K562 (cell line): ENCODE measurements around the gene SMG7. TPM values are rescaled to one million over a fixed set of nuclear protein-coding genes. Genes with fewer than 3 reads are reported as not detected.

Experiments
- ATAC-seq: fragments of 200-7000 bp; cut with Tn5 transposase; 3 replicates; pipeline ENCODE4 v1.9.1; 2020; ENCODE audit warnings: moderate library complexity
- BruUV-seq: library from RNA; stranded (reverse); fragments of 400-500 nt; replicated peaks from 2 replicates; lab custom pipeline; 2021; lab: Mats Ljungman, UMichigan
- CTCF ChIA-PET: fragments of 300-600 bp; formaldehyde crosslinking; extraction: SDS; loops from one replicate; lab custom pipeline; 2021; ENCODE audit warnings: low intra/inter-chr PET ratio; lab: Yijun Ruan, JAX
- POLR2A ChIA-PET: fragments of 300-600, 350-650 bp; sonication (Branson Sonifier 250); formaldehyde crosslinking; extraction: SDS; loops from one replicate; lab custom pipeline; 2021; ENCODE audit warnings: antibody characterized with exemption, inconsistent platforms; lab: Yijun Ruan, JAX
- DNase-seq, 4 experiments: peaks; one replicate each; pipeline versions ENCODE4 v3.0.0 to v3.0.0-alpha.2; 2011 to 2018; ENCODE audit warnings: low spot score in 3 of 4, mixed read lengths in 3 of 4; ENCODE audit errors: extremely low read depth in 1 of 4
- FAIRE-seq: peaks from 2 replicates; lab custom pipeline; 2011; peaks lifted over from hg19 to GRCh38; lab: Jason Lieb, UNC
- H2AFZ ChIP-seq: 2 replicates; pipeline ENCODE4 v1.6.0; 2011; ENCODE audit warnings: low read depth, low read length, control low read depth, inconsistent platforms
- H3K27ac ChIP-seq: fragments of 200-600 bp; 3 replicates; pipeline ENCODE4 v1.8.0; 2011; ENCODE audit warnings: low read depth, mild to moderate bottlenecking, control low read depth, inconsistent platforms, low read length, moderate library complexity, mixed read lengths; ENCODE audit errors: extremely low read depth
- H3K27me3 ChIP-seq, 2 experiments: fragments of 300-600 bp in 1 of 2; 2 replicates in 1 of 2; 3 replicates in 1 of 2; pipeline versions ENCODE4 v1.6.0 to v1.8.0; 2011; ENCODE audit warnings: inconsistent platforms in 2 of 2, low read length in 2 of 2, mild to moderate bottlenecking in 1 of 2, mixed read lengths in 1 of 2, moderate library complexity in 1 of 2; ENCODE audit not compliant: control insufficient read depth in 2 of 2, insufficient read depth in 2 of 2
- H3K36me3 ChIP-seq: fragments of 300-600 bp; 3 replicates; pipeline ENCODE4 v1.8.0; 2011; ENCODE audit warnings: mild to moderate bottlenecking, low read length, inconsistent platforms; ENCODE audit not compliant: control insufficient read depth, insufficient read depth
- H3K4me1 ChIP-seq, 2 experiments: fragments of 200-600 bp in 1 of 2; replicated peaks in 1 of 2; 2 replicates in 1 of 2; 3 replicates in 1 of 2; pipeline versions ENCODE4 v1.5.1 to v1.8.0; 2011; ENCODE audit warnings: inconsistent platforms in 2 of 2, low read length in 2 of 2, mild to moderate bottlenecking in 1 of 2, mixed read lengths in 1 of 2, moderate library complexity in 1 of 2; ENCODE audit not compliant: control insufficient read depth in 2 of 2, insufficient read depth in 2 of 2
- H3K4me2 ChIP-seq: 2 replicates; pipeline ENCODE4 v1.6.1; 2011; ENCODE audit warnings: low read length, control low read depth, inconsistent platforms, mixed read lengths; ENCODE audit not compliant: insufficient read depth
- H3K4me3 ChIP-seq: fragments of 200-600 bp; sonication (generic), shearing (Covaris generic); 2 replicates; pipeline ENCODE4 v1.5.1; 2016; ENCODE audit warnings: control low read depth, inconsistent platforms
- H3K79me2 ChIP-seq: fragments of 200-600 bp; 3 replicates; pipeline ENCODE4 v1.8.0; 2011; ENCODE audit warnings: low read length, inconsistent platforms; ENCODE audit not compliant: control insufficient read depth, insufficient read depth
- H3K9ac ChIP-seq, 2 experiments: 2 replicates each; pipeline versions ENCODE4 v1.6.0 to v1.6.1; 2011; ENCODE audit warnings: low read depth in 2 of 2, low read length in 2 of 2, control low read depth in 1 of 2, inconsistent platforms in 1 of 2, mild to moderate bottlenecking in 1 of 2, mixed read lengths in 1 of 2; ENCODE audit not compliant: insufficient read depth in 1 of 2
- H3K9me1 ChIP-seq: one replicate; pipeline ENCODE4 v1.6.0; 2011; ENCODE audit warnings: inconsistent platforms, mild to moderate bottlenecking, low read length, moderate library complexity; ENCODE audit not compliant: control insufficient read depth, insufficient read depth
- H3K9me3 ChIP-seq: replicated peaks from 2 replicates; pipeline ENCODE4 v1.5.1; 2011; ENCODE audit warnings: low read depth, low read length, inconsistent platforms; ENCODE audit not compliant: control insufficient read depth, insufficient read depth
- H4K20me1 ChIP-seq: replicated peaks from 2 replicates; pipeline ENCODE4 v1.6.1; 2011; ENCODE audit warnings: low read length, inconsistent platforms, mixed read lengths; ENCODE audit not compliant: control insufficient read depth, insufficient read depth
- FOXJ2 ChIP-seq: fragments of 200-800 bp; sonication (Bioruptor generic); IDR thresholded peaks from 2 replicates; pipeline ENCODE4 v1.6.1; 2016; ENCODE audit warnings: missing genetic modification characterization, missing compliant biosample characterization
- HMGN3 ChIP-seq: IDR thresholded peaks from 2 replicates; pipeline ENCODE4 v1.6.1; 2011; ENCODE audit warnings: borderline replicate concordance, low read depth, mild to moderate bottlenecking, mixed read lengths, low read length; ENCODE audit not compliant: insufficient read length; ENCODE audit errors: extremely low read depth
- KAT8 ChIP-seq: fragments of 450-650 bp; IDR thresholded peaks from 2 replicates; pipeline ENCODE4 v1.6.1; 2016; ENCODE audit warnings: low read depth, mild to moderate bottlenecking
- MEF2D ChIP-seq: conservative IDR thresholded peaks from 2 replicates; pipeline ENCODE4 v1.6.1; 2016; ENCODE audit warnings: low read depth, missing genetic modification characterization, missing compliant biosample characterization
- NCOA6 ChIP-seq: fragments of 450-650 bp; IDR thresholded peaks from 2 replicates; pipeline ENCODE4 v1.6.1; 2017; ENCODE audit warnings: mild to moderate bottlenecking
- PRMT5 ChIP-seq: sonication (generic); formaldehyde crosslinking; IDR thresholded peaks from 2 replicates; pipeline ENCODE4 v1.5.0; 2020; ENCODE audit warnings: missing genetic modification reagents
- RUNX1 ChIP-seq: sonication (generic); IDR thresholded peaks from 2 replicates; pipeline ENCODE4 v1.6.1; 2016; ENCODE audit warnings: antibody characterized with exemption, low read depth
- SLC30A9 ChIP-seq: fragments of 250-450 bp; sonication (Bioruptor Pico); IDR thresholded peaks from 2 replicates; pipeline ENCODE4 v1.8.0; 2022; ENCODE audit warnings: mild to moderate bottlenecking, moderate library complexity
- SRSF3 ChIP-seq: fragments of 200-400 bp; formaldehyde crosslinking; IDR thresholded peaks from 2 replicates; pipeline ENCODE4 v1.6.1; 2016; ENCODE audit warnings: mild to moderate bottlenecking, low read length, moderate library complexity; ENCODE audit not compliant: insufficient read depth
- STAT5A ChIP-seq: IDR thresholded peaks from 2 replicates; pipeline ENCODE4 v1.6.1; 2012; ENCODE audit warnings: low read length, inconsistent platforms, borderline replicate concordance
- ZBED1 ChIP-seq: IDR thresholded peaks from 2 replicates; pipeline ENCODE4 v1.6.1; 2014
- ZFPM2 ChIP-seq: fragments of 250-450 bp; sonication (Bioruptor Pico); IDR thresholded peaks from 2 replicates; pipeline ENCODE4 v1.5.1; 2022; ENCODE audit warnings: mild to moderate bottlenecking
- ZNF57 ChIP-seq: fragments of 450-650 bp; formaldehyde crosslinking; IDR thresholded peaks from 2 replicates; pipeline ENCODE4 v1.4.0; 2020; ENCODE audit warnings: mild to moderate bottlenecking, moderate library complexity
- ZNF589 ChIP-seq: fragments of 200-800 bp; sonication (Bioruptor generic); IDR thresholded peaks from 2 replicates; pipeline ENCODE4 v1.6.1; 2016; ENCODE audit warnings: low read depth, missing genetic modification characterization, missing compliant biosample characterization
- ZNF699 ChIP-seq: fragments of 250-450 bp; sonication (Bioruptor Pico); IDR thresholded peaks from 2 replicates; pipeline ENCODE4 v1.8.0; 2021; ENCODE audit warnings: mild to moderate bottlenecking, moderate library complexity; ENCODE audit not compliant: insufficient replicate concordance
- WGBS: fragments of 100-300 bp; shearing (Covaris generic); methylation state at CpG from one replicate; pipeline ENCODE4 v1.1.6; 2016; ENCODE audit warnings: low coverage, mixed read lengths; ENCODE audit not compliant: insufficient coverage; ENCODE audit errors: missing lambda C conversion rate; 5-methylcytosine and 5-hydroxymethylcytosine counted together
- in situ Hi-C: fragments of 300-500 bp; cut with MboI; formaldehyde crosslinking; loops from 4 replicates; pipeline ENCODE4 v1.15.0; 2018; ENCODE audit warnings: inconsistent platforms, mixed read lengths
- intact Hi-C: fragments of 100-400 bp; cut with micrococcal nuclease; formaldehyde crosslinking; loops from 2 replicates; pipeline ENCODE4 v1.14.2; 2022
- polyA plus RNA-seq, 8 experiments: library from polyadenylated mRNA; depleted of rRNA in 4 of 8; stranded (reverse) in 5 of 8; unstranded in 3 of 8; fragments of >200 nt; fragmentation: Nextera tagmentation in 2 of 8; fragmentation: Illumina TruSeq in 1 of 8; extraction: Ambion mirVana in 2 of 8; extraction: Trizol in 1 of 8; gene quantifications; 2 replicates each; pipeline versions ENCODE4 v1.2.1 to v1.2.3, GENCODE V29; 2011 to 2014; ENCODE audit warnings: inconsistent platforms in 1 of 8, missing spikeins in 1 of 8
- total RNA-seq, 7 experiments: library from RNA; depleted of rRNA in 6 of 7; stranded (reverse); fragments of >200 nt in 6 of 7; fragmentation: Illumina TruSeq in 2 of 7; extraction: Trizol in 2 of 7; gene quantifications; 2 replicates each; pipeline versions ENCODE4 v1.2.1 to v1.2.3, GENCODE V29; 2011 to 2021; ENCODE audit warnings: low replicate concordance in 1 of 7
- TF ChIP-seq, protein P1 (sequence below): sonication (generic); formaldehyde crosslinking; IDR thresholded peaks from 2 replicates; pipeline ENCODE4 v1.8.1; 2022; ENCODE audit warnings: missing genetic modification reagents
- TF ChIP-seq, protein P2 (sequence below): fragments of 450-650 bp; formaldehyde crosslinking; IDR thresholded peaks from 2 replicates; pipeline ENCODE4 v1.4.0; 2022; ENCODE audit warnings: missing genetic modification characterization

The SMG7 gene
- total and polyA plus RNA-seq, 9 of the 15 experiments (the other 6 are each of a cell fraction or from before 2014, with no cell fraction given) = 12.4 to 74.6 (median 29.0) TPM

GRCh38 chr1:183576537-183576936, 104.2 kb downstream of the SMG7 start (continued):
- TF ChIP-seq, protein P1, sequence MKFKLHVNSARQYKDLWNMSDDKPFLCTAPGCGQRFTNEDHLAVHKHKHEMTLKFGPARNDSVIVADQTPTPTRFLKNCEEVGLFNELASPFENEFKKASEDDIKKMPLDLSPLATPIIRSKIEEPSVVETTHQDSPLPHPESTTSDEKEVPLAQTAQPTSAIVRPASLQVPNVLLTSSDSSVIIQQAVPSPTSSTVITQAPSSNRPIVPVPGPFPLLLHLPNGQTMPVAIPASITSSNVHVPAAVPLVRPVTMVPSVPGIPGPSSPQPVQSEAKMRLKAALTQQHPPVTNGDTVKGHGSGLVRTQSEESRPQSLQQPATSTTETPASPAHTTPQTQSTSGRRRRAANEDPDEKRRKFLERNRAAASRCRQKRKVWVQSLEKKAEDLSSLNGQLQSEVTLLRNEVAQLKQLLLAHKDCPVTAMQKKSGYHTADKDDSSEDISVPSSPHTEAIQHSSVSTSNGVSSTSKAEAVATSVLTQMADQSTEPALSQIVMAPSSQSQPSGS (CRISPR knock-in tag) = no peak
- TF ChIP-seq HMGN3 (no peak), ZBED1 (no peak), ZNF57 (CRISPR knock-in tag) (no peak), ZNF589 (CRISPR knock-in tag) (no peak), SRSF3 (no peak), MEF2D (tag) (no peak)
- TF ChIP-seq, all 486 proteins: peak for 0

DNA sequence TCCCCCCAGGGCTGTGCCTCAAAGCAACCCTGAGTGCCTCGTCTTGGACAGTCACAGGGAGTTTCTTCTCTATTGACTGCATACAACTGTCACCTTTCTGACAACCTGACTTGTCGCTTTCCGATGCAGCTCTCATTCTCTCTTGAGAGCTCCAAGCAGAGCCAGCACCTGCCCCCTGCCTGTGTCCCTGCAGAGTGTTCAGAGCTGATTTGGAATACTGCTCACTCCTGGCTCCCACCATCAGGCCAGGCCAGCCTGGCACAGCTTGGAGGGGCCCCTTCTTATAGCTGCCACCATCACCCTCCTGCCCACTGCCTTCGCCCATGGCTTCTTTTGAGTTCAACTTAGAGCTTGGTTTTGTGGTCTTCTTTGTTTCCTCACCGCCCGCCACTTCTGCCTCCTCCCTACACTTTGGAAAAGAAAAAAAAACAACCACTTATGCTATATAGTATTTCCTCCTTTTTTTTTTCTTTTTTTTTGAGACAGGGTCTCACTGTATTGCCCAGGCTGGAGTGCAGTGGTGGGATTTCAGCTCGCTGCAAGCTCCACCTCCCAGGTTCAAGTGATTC, 105.7 kb downstream of the SMG7 start:
- DNase-seq = no peak
- H3K79me2 ChIP-seq = no peaks in the 10 kb centered on the region
- no peaks in the 10 kb centered on the region for H3K36me3 ChIP-seq
- no peak overlapping the region for H3K4me3 ChIP-seq
- no peak overlapping the region for H3K9ac ChIP-seq
- ATAC-seq = no peak
- ChIA-PET POLR2A (interaction anchor here (0.9 to 2.6 kb wide), 2 partner anchors 10 kb away, joined by 3 to 19 read pairs; no protein-coding TSS in a partner anchor), CTCF (no interaction called here)
- H3K4me1 ChIP-seq = peaks cover 3 to 9% of the 10 kb centered on the region in 2 experiments; a peak in 3 of 5 replicates
- H4K20me1 ChIP-seq = peaks cover 5% of the 10 kb centered on the region
- FAIRE-seq = no peak
- no peak overlapping the region for H3K4me2 ChIP-seq
- H3K9me3 ChIP-seq = no peaks in the 10 kb centered on the region
- intact Hi-C loops = no loop called here
- BruUV-seq = no TSS peak
- WGBS = 4% methylated on average over 7 of the region's 7 CpGs
- H2AFZ ChIP-seq = no peak overlapping the region
- H3K27me3 ChIP-seq = peaks cover 41 to 55% of the 10 kb centered on the region in 2 experiments
- no peak overlapping the region for H3K27ac ChIP-seq
- in situ Hi-C loops = no loop called here
- no peaks in the 10 kb centered on the region for H3K9me1 ChIP-seq
- TF ChIP-seq KAT8 (no peak), ZNF699 (no peak), ZFPM2 (no peak), FOXJ2 (tag) (no peak), SLC30A9 (CRISPR knock-in tag) (no peak), STAT5A (no peak), PRMT5 (CRISPR knock-in tag) (no peak), RUNX1 (no peak), NCOA6 (no peak)
- TF ChIP-seq, protein P2, sequence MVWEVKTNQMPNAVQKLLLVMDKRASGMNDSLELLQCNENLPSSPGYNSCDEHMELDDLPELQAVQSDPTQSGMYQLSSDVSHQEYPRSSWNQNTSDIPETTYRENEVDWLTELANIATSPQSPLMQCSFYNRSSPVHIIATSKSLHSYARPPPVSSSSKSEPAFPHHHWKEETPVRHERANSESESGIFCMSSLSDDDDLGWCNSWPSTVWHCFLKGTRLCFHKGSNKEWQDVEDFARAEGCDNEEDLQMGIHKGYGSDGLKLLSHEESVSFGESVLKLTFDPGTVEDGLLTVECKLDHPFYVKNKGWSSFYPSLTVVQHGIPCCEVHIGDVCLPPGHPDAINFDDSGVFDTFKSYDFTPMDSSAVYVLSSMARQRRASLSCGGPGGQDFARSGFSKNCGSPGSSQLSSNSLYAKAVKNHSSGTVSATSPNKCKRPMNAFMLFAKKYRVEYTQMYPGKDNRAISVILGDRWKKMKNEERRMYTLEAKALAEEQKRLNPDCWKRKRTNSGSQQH = no peak
